NCI-H146 treated with DMSO at 0.1 percent for 48 hours (cell line): Measurements from ENCODE around the gene ZNF354C.

ENCODE experiments used
- DNase-seq: peaks from one replicate; lab custom pipeline; 2025; ENCODE audit not compliant: unreplicated experiment; lab: John Stamatoyannopoulos, UW

The ZNF354C gene

DNA sequence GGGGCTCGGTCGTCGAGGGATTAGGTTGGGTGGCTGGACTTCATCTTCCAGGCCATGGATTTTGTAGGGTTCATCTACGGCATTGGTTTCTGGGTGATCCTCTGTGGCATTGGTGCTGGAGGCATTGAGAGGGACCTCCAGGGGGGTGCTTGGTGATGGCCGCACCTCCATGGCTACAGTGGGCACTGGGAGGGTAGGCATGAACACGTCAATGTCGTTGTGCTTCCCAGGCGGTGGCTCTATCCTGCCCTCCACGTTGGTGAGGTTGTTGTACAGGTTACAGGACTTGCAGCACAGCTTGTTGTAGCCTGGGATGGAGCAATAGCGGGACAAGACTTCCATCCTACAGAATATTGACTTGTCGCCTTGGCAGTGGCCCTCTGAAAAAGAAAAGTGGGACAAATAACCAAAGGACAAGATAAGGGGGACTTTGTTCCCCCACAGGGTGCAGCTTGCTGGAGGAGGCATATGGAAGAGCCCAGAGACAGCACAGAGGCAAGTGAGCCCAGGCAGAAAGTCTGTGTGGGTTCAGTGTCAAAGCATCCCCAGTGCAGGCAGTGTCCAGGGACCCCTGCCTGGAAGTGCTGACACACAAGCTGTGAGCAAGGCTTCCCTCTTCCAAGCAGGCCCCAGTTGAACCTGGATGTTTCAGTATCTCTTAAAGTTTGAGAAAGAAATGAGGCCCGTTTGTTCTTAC lies 53.9 kb downstream of the ZNF354C start:
- DNase-seq: no peak

- DNase-seq: no peak
These were observed 54.6 kb downstream of the ZNF354C start for GRCh38 chr5:179114756-179115155.

- DNase-seq: no peak
These were observed 55.1 kb downstream of the ZNF354C start for GRCh38 chr5:179115307-179115706.

DNA sequence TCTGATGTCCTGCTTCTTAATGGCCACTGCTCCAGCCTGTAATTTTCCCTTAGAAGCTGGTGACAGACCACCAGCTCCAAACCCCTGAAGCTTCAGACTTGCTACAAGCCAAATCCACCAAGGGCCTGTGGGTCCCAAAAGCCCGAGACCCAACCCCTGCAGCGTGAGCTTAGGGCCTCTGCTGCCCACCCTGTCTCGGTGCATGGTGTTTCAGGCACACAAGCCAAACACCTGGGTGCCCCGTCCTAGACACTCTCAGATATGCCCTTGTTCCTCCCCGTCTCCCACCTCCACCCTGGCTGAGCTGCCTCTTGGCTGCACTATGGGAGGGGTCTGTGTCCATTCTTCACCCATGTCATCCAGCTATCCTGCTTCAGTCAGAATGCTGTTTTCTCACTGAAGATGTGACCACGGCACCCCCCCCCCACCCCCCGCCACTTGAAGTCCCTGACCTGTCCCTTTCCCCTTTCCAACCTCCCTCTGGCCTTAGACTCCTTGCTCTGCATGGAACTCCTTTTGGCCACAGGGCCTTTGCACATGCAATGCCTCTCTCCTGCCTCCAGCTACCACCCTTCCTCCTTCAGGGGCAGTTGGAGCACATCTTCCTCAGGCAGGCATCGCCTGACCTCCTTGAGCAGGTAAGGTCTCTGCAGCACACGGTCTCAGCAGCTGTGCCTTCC lies 55.8 kb downstream of the ZNF354C start:
- no peak for DNase-seq

GRCh38 chr5:179118338-179118737 lies 58.2 kb downstream of the ZNF354C start:
- DNase-seq: no peak

GRCh38 chr5:179118756-179119414 lies 58.7 kb downstream of the ZNF354C start:
- no peak for DNase-seq

- DNase-seq: no peak
These were observed 59.4 kb downstream of the ZNF354C start for GRCh38 chr5:179119415-179120170.

- no peak for DNase-seq
These were observed 60.3 kb downstream of the ZNF354C start for GRCh38 chr5:179120421-179120861.

- no peak for DNase-seq
These were observed 60.9 kb downstream of the ZNF354C start for GRCh38 chr5:179120951-179121666.

DNA sequence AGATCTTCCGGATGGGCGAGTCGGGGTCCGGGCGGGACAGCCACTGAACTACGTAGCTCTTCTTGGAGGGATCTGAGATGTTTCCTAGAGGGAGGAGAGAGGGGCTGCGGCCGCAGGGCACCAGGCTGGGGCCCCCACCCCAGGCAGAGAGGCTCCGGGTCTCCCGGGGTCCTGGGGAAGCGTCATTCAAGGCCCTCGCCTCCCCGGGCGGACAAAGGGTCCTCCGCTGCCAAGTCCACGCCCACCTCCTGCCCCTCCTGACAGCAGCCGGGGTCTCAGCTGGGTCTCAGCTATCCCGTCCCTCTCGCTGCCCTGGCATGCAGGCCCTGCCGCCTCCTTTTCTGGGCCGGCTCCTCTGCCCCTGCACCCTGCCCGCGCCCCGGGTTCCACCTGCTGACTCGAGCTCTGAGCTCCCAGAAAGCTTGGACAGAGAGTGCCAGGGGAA lies 61.5 kb downstream of the ZNF354C start:
- no peak for DNase-seq

GRCh38 chr5:179122411-179123108 lies 62.4 kb downstream of the ZNF354C start:
- DNase-seq: no peak

DNA sequence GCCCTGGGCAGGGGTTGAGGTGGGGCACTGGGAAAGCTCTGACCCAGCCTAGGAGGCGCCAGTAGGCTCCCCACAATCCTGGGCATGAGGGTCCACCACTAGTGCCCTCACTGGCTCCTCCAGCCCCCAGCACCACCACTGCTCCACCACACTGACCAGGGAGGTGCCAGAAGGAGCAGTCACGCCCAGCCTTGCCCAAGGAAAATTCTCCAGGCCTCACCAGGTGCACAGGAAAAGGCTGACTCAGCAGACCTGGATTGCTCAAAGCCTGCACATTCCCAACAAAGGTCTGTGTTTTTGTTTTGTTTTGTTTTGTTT lies 62.9 kb downstream of the ZNF354C start:
- no peak for DNase-seq

DNA sequence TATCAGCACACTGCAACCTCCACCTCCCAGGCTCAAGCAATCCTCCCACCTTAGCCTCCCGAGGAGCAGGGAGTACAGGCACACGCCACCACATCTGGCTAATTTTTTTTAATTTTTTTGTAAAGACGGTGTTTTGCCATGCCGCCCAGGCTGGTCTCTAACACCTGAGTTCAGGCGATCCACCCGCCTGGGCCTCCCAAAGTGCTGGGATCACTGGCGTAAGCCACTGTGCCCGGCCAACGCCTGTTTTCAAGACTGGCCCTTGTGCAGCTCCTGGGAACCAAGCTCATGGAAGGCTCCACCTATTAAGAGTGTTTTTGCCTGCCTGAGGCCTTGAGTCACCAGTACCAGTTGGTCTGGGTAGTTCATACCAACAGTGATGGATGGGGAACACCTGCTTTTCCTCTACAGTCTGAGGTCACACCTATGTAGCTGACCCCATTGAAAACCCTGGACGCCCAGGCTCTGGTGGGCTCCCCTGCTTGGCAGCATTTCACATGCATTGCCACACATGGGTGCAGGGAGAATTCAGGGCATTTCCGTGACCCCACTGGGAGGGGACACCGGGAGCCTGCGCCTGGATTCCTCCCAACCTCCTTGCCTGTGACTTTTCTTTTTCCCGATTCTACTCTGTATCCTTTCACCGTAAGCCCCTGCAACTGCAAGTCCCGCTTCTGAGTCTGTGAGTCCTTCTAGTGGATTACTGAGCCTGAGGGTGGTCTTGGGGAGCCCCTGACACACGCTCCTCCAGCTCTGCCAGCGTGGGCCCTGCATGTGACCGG lies 63.5 kb downstream of the ZNF354C start:
- DNase-seq: no peak

- DNase-seq: no peak
These were observed 64.2 kb downstream of the ZNF354C start for GRCh38 chr5:179124273-179124852.

GRCh38 chr5:179124853-179125788 lies 64.9 kb downstream of the ZNF354C start:
- no peak for DNase-seq

- DNase-seq: no peak
These were observed 65.8 kb downstream of the ZNF354C start for GRCh38 chr5:179125789-179126505.

DNA sequence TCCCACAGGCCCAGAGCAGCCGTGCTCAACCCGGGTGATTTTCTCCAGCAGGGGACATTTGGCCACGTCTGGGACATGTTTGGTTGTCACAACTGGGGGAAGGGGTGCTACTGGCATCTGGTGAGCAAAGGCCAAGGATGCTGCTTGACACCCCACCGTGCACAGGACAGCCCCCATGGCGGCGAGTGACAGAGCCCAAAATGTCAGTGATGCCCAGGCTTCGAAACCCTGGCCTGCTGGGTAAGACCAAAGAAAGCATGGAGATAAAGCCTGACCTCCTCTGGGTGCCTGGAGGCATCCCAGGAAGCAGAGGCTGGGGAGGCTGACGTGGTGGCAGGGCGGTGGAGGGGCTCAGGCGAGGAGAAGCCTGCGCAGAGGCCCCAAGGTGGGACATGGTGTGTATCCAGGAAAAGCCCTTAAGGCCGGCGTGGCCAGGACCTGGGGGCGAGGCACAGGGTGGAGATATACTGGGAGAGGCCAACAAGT lies 66.4 kb downstream of the ZNF354C start:
- no peak for DNase-seq
